Fibroblast of lung (primary cell): Measurements from ENCODE around the gene CD52.

ENCODE experiments used
- EZH2 ChIP-seq: IDR thresholded peaks from 2 replicates; pipeline ENCODE4 v1.5.1; 2012; ENCODE audit warnings: low read length, control low read depth, mild to moderate bottlenecking; ENCODE audit errors: missing control alignments
- TF ChIP-seq, protein P1 (sequence below), 2 donors: IDR thresholded peaks in 1 of 2; conservative IDR thresholded peaks in 1 of 2; 1 replicate in 1 of 2; 2 replicates in 1 of 2; pipeline ENCODE4 v1.5.1; 2011 to 2012; ENCODE audit warnings: low read length in 2 of 2, control low read depth in 1 of 2, inconsistent platforms in 1 of 2, low read depth in 1 of 2, mild to moderate bottlenecking in 1 of 2

DNA sequence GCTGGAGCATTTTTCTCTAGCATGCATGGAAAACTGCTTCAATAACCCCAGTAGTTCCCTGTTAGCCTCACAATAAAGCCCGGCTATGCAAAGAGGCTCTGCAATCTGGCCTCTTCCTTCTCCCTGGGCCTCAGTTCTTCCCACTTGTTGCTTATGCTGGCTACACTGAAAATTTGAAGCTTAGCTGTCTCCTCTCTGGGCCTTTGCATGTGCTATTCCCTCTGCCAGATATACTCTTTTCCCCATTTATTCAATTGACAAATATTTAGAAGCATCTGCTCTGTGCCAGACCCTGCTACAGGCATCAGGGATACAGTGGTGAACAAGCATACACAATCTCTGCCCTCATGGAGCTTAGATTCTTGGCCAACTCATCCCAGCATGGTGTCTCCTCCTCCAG, 20.9 kb downstream of the CD52 start:
- TF ChIP-seq, protein P1, sequence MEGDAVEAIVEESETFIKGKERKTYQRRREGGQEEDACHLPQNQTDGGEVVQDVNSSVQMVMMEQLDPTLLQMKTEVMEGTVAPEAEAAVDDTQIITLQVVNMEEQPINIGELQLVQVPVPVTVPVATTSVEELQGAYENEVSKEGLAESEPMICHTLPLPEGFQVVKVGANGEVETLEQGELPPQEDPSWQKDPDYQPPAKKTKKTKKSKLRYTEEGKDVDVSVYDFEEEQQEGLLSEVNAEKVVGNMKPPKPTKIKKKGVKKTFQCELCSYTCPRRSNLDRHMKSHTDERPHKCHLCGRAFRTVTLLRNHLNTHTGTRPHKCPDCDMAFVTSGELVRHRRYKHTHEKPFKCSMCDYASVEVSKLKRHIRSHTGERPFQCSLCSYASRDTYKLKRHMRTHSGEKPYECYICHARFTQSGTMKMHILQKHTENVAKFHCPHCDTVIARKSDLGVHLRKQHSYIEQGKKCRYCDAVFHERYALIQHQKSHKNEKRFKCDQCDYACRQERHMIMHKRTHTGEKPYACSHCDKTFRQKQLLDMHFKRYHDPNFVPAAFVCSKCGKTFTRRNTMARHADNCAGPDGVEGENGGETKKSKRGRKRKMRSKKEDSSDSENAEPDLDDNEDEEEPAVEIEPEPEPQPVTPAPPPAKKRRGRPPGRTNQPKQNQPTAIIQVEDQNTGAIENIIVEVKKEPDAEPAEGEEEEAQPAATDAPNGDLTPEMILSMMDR (conservative IDR thresholded peaks at IDR 0.05 in 1 of 2, IDR thresholded peaks at IDR 0.05 in 1 of 2; ENCODE audit: low read depth in 1 of 2, low read length in 2 of 2) = no peak
- no peak for TF ChIP-seq EZH2
